Chondrocyte (in vitro differentiated cells): ENCODE results near the gene BUB1B. TPM values are rescaled to one million over a fixed set of nuclear protein-coding genes. Genes with fewer than 3 reads are reported as not detected.

Experiments
- DNase-seq: peaks from one replicate; pipeline ENCODE4 v3.0.0; 2021; ENCODE audit warnings: mixed read lengths, low spot score
- H3K27ac Mint-ChIP-seq: one replicate; pipeline ENCODE4 v1.8.0; 2021; ENCODE audit warnings: mild to moderate bottlenecking, moderate library complexity, mixed read lengths; ENCODE audit not compliant: unreplicated experiment
- H3K27me3 Mint-ChIP-seq: 2 replicates; pipeline ENCODE4 v1.8.0; 2021; ENCODE audit warnings: low read depth, mixed read lengths
- H3K36me3 Mint-ChIP-seq: 2 replicates; pipeline ENCODE4 v1.8.0; 2021; ENCODE audit warnings: low read depth, mixed read lengths
- H3K4me1 Mint-ChIP-seq: 2 replicates; pipeline ENCODE4 v1.8.0; 2021; ENCODE audit warnings: low read depth, mild to moderate bottlenecking, mixed read lengths
- H3K4me3 Mint-ChIP-seq: one replicate; pipeline ENCODE4 v1.8.0; 2021; ENCODE audit warnings: mild to moderate bottlenecking, moderate library complexity, mixed read lengths; ENCODE audit not compliant: unreplicated experiment
- H3K9me3 Mint-ChIP-seq: 2 replicates; pipeline ENCODE4 v1.8.0; 2021; ENCODE audit warnings: low read depth, mixed read lengths
- total RNA-seq: library from RNA; stranded (reverse); gene quantifications from 3 replicates; pipeline ENCODE4 v1.2.1, GENCODE V29; 2021
- TF ChIP-seq, protein P1 (sequence below): fragments of 200-600 bp; sonication (generic); IDR thresholded peaks from 2 replicates; pipeline ENCODE4 v1.5.0; 2021; ENCODE audit warnings: antibody characterized with exemption, mild to moderate bottlenecking, moderate library complexity

Gene BUB1B
- total RNA-seq, 1 donor from 2014 or later = 6.7 TPM

DNA sequence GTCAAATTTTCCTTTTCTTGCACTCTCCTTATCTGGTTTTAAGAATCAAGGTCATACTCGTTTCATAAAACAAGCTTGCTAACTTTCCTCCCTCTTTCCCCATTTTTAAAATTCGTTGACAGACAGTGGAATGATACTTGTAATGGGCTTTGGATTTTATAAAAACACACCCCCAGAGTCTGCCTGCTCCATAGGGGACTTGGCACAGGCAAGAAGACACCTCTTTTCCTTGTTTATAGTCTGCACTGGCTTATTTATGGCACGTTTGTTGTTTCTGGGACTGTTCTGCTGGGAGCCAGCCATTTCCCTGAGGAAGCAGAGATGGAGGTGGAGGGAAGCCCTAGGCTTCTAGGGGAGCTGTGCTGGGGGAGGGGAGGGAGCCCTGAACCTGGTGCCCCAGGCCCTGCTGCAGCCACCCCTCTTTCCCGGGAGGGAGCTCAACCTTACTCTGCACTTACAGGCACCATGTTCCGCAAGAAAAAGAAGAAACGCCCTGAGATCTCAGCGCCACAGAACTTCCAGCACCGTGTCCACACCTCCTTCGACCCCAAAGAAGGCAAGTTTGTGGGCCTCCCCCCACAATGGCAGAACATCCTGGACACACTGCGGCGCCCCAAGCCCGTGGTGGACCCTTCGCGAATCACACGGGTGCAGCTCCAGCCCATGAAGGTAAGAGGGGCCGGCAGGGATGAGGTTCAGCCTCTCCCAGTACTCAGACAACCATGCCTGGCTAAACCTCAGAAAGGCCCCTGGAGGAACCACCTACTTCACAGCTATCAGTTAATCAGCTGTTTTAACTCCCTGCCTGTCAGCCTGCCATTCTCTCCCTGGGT is 103.7 kb downstream of the BUB1B start:
- DNase-seq = no peak
- Mint-ChIP-seq H3K27ac (no peak overlapping the region), H3K4me1 (peaks cover 17% of the 10 kb centered on the region), H3K4me3 (no peak overlapping the region), H3K36me3 (no peaks in the 10 kb centered on the region), H3K27me3 (no peaks in the 10 kb centered on the region), H3K9me3 (no peaks in the 10 kb centered on the region)
- TF ChIP-seq, protein P1, sequence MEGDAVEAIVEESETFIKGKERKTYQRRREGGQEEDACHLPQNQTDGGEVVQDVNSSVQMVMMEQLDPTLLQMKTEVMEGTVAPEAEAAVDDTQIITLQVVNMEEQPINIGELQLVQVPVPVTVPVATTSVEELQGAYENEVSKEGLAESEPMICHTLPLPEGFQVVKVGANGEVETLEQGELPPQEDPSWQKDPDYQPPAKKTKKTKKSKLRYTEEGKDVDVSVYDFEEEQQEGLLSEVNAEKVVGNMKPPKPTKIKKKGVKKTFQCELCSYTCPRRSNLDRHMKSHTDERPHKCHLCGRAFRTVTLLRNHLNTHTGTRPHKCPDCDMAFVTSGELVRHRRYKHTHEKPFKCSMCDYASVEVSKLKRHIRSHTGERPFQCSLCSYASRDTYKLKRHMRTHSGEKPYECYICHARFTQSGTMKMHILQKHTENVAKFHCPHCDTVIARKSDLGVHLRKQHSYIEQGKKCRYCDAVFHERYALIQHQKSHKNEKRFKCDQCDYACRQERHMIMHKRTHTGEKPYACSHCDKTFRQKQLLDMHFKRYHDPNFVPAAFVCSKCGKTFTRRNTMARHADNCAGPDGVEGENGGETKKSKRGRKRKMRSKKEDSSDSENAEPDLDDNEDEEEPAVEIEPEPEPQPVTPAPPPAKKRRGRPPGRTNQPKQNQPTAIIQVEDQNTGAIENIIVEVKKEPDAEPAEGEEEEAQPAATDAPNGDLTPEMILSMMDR = no peak

DNA sequence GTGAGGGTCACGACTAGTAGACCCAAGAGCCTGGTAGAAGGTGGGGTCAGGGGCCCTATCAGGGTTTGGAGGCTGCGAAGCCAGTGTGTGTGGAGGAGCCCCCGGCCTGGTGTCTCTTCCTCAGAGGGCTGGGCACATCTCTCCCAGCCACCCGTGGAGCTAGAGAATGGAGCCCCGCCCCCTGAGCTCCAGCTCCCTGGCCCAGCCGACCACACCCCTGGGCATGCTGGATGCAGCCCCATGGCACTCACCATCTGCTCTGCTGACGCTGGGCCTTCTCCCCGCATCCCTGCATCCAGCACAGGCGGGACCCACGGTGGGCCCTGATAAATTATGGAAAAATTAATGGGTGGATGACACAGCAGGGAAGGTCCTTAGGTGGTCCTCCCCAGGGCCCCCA is 104.5 kb downstream of the BUB1B start:
- no peak for DNase-seq
- no peaks in the 10 kb centered on the region for H3K27me3 Mint-ChIP-seq
- TF ChIP-seq, protein P1 = no peak
- H3K9me3 Mint-ChIP-seq = no peaks in the 10 kb centered on the region
- H3K36me3 Mint-ChIP-seq = no peaks in the 10 kb centered on the region
- no peak overlapping the region for H3K4me3 Mint-ChIP-seq
- H3K4me1 Mint-ChIP-seq = peaks cover 13% of the 10 kb centered on the region
- H3K27ac Mint-ChIP-seq = no peak overlapping the region

DNA sequence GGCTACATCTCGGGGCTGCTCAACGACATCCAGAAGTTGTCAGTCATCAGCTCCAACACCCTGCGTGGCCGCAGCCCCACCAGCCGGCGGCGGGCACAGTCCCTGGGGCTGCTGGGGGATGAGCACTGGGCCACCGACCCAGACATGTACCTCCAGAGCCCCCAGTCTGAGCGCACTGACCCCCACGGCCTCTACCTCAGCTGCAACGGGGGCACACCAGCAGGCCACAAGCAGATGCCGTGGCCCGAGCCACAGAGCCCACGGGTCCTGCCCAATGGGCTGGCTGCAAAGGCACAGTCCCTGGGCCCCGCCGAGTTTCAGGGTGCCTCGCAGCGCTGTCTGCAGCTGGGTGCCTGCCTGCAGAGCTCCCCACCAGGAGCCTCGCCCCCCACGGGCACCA is 105.0 kb downstream of the BUB1B start:
- Mint-ChIP-seq H3K36me3 (no peaks in the 10 kb centered on the region), H3K4me3 (no peak overlapping the region), H3K27ac (no peak overlapping the region), H3K9me3 (no peaks in the 10 kb centered on the region), H3K4me1 (peaks cover 13% of the 10 kb centered on the region), H3K27me3 (no peaks in the 10 kb centered on the region)
- TF ChIP-seq, protein P1 = no peak
- no peak for DNase-seq

DNA sequence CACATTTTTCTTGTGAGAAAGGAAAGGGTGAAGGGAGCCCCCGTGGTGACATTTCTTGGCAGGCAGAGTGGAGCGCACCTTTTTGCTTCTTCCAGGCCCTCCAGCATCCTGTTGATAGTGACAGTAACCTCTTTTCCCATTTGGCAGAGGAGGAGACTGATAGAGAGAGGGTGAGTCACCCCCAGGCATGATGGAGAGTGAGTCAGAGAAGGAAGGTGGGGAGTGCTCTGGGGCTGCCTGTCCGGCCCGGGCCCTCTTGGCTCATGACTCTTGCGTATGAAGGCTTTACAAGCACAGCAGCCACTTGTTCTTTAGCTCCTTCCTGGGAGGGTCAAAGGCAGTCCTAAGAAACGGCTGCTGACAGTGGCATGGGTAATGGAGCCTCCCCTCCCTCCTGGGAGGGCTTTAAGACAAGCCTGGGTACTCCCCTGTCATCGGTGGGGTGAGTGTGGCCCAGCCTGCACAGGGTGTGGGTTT is 106.0 kb downstream of the BUB1B start:
- H3K4me3 Mint-ChIP-seq = no peak overlapping the region
- TF ChIP-seq, protein P1 = no peak
- no peak overlapping the region for H3K27ac Mint-ChIP-seq
- H3K4me1 Mint-ChIP-seq = peaks cover 13% of the 10 kb centered on the region
- DNase-seq = no peak
- no peaks in the 10 kb centered on the region for H3K9me3 Mint-ChIP-seq
- H3K36me3 Mint-ChIP-seq = no peaks in the 10 kb centered on the region
- H3K27me3 Mint-ChIP-seq = no peaks in the 10 kb centered on the region

DNA sequence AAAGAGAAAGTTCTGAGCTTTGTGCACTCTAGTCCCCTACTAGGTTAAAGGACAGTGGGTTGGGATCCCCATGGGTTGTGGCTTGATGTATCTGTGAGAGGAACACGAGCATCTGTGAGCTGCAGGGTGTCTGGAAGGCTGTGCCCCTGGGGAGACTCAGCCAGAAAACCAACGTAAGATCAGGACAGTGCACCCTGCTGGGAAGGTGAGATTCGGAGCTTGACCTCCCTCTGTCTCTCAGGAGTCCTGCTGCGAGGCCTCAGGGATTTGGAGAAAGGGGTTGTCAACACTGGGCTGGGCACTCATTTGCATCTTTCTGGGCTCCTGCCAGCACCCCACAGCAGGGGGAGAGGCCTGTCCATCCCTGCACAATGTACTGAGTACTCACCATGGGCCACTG is 106.8 kb downstream of the BUB1B start:
- TF ChIP-seq, protein P1 = no peak
- no peak overlapping the region for H3K4me3 Mint-ChIP-seq
- no peaks in the 10 kb centered on the region for H3K27me3 Mint-ChIP-seq
- H3K9me3 Mint-ChIP-seq = no peaks in the 10 kb centered on the region
- no peak for DNase-seq
- no peak overlapping the region for H3K27ac Mint-ChIP-seq
- H3K36me3 Mint-ChIP-seq = no peaks in the 10 kb centered on the region
- H3K4me1 Mint-ChIP-seq = peaks cover 13% of the 10 kb centered on the region
